GM10248 (cell line): ENCODE measurements around the gene C9orf85.

Experiments
- CTCF ChIA-PET: fragments of 300-600 bp; sonication (Branson Sonifier 250); formaldehyde crosslinking; extraction: SDS; loops from one replicate; lab custom pipeline; 2021; ENCODE audit warnings: antibody characterized with exemption; lab: Yijun Ruan, JAX
- POLR2A ChIA-PET: fragments of 350-650 bp; sonication (Branson Sonifier 250); formaldehyde crosslinking; extraction: SDS; loops from one replicate; lab custom pipeline; 2020; ENCODE audit warnings: antibody characterized with exemption; lab: Yijun Ruan, JAX
- DNase-seq: peaks from one replicate; pipeline ENCODE4 v3.0.0; 2012; ENCODE audit errors: extremely low spot score
- CTCF ChIP-seq: IDR thresholded peaks from 2 replicates; pipeline ENCODE4 v1.5.1; 2012; ENCODE audit warnings: mild to moderate bottlenecking, low read depth; ENCODE audit errors: extremely low read depth, missing control alignments, control extremely low read depth

Gene C9orf85, protein sequence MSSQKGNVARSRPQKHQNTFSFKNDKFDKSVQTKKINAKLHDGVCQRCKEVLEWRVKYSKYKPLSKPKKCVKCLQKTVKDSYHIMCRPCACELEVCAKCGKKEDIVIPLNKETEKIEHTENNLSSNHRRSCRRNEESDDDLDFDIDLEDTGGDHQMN

GRCh38 chr9:71911061-71911907 lies at the start of gene C9orf85, which contains the start of gene ABHD17B:
TSS of gene C9orf85 (plus strand) at chr9:71911639. CDS start at chr9:71911735, 96 bp downstream.
TSS of gene ABHD17B (minus strand) at chr9:71911193. CDS start at chr9:71875080, 36,113 bp downstream.
- no peak for TF ChIP-seq CTCF
- ChIA-PET CTCF (interaction anchor here (0.7 to 2.8 kb wide), 7 partner anchors 9 to 104 kb away, joined by 3 to 9 read pairs (median 3); no protein-coding TSS in a partner anchor), POLR2A (interaction anchor here (0.6 to 1.5 kb wide), 11 partner anchors 10 to 454 kb away, joined by 3 to 9 read pairs (median 4); partner anchors contain the start of gene ZFAND5)
- DNase-seq, result peak; percentile 96

DNA sequence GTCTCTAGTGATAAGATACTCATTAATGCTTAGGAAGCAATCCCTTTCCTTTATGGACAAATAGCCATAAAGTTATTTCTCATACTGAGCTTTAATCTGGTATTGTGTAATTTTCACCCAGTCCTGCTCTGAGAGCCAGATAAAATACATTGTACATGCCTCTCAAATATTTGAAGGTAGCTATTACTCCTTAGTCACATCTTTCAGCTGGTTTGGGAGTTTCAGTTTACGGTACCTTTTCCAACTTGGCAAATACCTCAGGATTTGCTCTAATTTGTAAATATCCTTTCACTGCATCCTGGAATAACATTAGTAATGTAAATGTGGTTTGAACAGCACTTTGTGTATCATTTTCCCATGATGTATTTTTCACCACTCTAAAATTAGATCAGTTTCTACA lies 47.8 kb upstream of the C9orf85 start:
- ChIA-PET CTCF (interaction anchor here (1.3 kb wide), 1 partner anchor 48 kb away, joined by 3 read pairs; the partner anchor contains the start of genes ABHD17B and C9orf85), POLR2A (no interaction called here)
- no peak for DNase-seq
- TF ChIP-seq CTCF, result no peak

- TF ChIP-seq CTCF, result no peak
- DNase-seq, result no peak
- ChIA-PET POLR2A (no interaction called here), CTCF (interaction anchor here (0.7 to 2.3 kb wide), 6 partner anchors 11 to 149 kb away, joined by 3 to 8 read pairs (median 4); no protein-coding TSS in a partner anchor)
Observed at GRCh38 chr9:71875345-71875744, 36.1 kb upstream of the C9orf85 start.

GRCh38 chr9:71876106-71876505 lies 35.3 kb upstream of the C9orf85 start:
- no peak for TF ChIP-seq CTCF
- ChIA-PET CTCF (interaction anchor here (0.7 to 1.3 kb wide), 3 partner anchors 10 to 148 kb away, joined by 3 read pairs; no protein-coding TSS in a partner anchor), POLR2A (no interaction called here)
- no peak for DNase-seq

- no peak for DNase-seq
- POLR2A ChIA-PET, result no interaction called here
- CTCF ChIA-PET, result interaction anchor here (1.8 to 2.9 kb wide), 2 partner anchors 12 to 22 kb away, joined by 5 to 9 read pairs; no protein-coding TSS in a partner anchor
- no peak for TF ChIP-seq CTCF
Observed at GRCh38 chr9:71876829-71877228, 34.6 kb upstream of the C9orf85 start.

DNA sequence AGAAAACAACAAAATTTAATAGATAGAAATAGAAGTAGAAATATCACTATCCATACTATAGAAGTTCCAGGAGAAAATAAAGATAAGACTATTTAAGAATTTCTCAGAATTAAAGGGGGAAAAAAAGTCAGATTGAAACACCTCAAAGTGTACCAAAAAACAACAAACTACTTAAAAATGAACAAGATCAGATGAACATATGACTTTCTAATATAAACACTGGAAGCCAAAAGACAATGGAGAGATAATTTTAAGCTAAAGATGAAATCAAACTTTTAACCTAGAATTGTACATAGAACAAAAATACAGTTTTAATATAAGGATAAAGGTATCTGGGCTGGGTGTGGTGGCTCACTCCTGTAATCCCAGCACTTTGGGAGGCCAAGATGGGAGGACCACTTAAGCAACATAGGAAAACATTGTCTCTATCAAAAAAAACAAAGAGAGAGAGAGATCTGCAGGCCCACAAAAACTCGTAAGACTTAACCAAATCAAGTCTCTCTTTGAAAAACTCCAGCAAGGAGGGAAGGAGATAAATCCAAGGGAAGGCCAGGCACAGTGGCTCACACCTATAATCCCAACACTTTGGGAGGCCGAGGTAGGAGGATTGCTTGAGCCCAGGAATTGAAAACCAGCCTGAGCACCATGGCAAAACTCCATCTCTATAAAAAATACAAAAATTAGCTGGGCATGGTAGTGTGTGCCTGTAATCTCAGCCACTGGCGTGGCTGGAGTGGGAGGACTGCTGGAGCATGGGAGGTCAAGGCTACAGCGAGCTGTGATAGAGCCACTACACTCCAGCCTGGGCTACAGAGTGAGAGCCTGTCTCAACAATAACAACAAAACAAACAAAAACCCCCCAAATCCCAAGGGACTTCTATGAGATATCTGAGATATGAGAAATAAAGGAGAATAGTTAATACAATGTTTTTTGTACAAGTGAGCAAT lies 32.8 kb upstream of the C9orf85 start:
- no peak for TF ChIP-seq CTCF
- POLR2A ChIA-PET, result no interaction called here
- CTCF ChIA-PET, result interaction anchor here (1.1 to 2.9 kb wide), 7 partner anchors 9 to 38 kb away, joined by 3 to 9 read pairs (median 5); no protein-coding TSS in a partner anchor

More for the DNA sequence above, 32.8 kb upstream of the C9orf85 start:
- DNase-seq, result no peak
